ENCODE results near the gene CALCOCO1. TPM values are rescaled to one million over a fixed set of nuclear protein-coding genes. Genes with fewer than 3 reads are reported as not detected.

CALCOCO1 gene
- total and polyA plus RNA-seq, 9 donors: 52.2 to 202 (median 142) TPM

DNA sequence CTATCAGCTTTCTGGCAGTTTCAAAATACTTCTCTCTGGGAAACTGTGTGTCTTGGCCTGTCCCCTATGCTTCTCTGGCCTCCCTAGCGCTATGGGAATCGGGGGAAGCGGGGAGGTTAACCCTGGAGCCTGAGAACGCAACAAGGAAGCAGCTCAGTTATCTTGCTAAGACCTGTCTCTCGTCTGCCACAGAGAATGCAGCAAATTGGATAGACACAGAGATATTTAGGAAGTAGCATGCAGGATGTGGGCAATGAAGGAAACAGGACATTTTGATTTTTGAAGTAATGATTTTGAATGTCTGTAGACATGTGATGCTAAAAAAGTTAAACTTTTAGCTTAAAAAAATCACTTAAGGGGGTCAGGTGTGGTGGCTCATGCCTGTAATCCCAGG is 6.6 kb upstream of the CALCOCO1 start:
- Histone ChIP-seq H3K27ac (no peak overlapping the region), H3K9me3 (no peaks in the 10 kb centered on the region), H3K4me3 (no peak overlapping the region), H3K4me1 (ENCODE audit: insufficient read depth) (no peaks in the 10 kb centered on the region), H3K27me3 (no peaks in the 10 kb centered on the region), H3K36me3 (no peaks in the 10 kb centered on the region)
- no peak for DNase-seq
- 51 to 57% (median 56%) methylated on average over 5 of the region's 5 CpGs for WGBS, 3 donors
- intact Hi-C loops (cut with DNase I): no loop called here
- no peak for TF ChIP-seq POLR2A (IDR thresholded peaks at IDR 0.05)
- TF ChIP-seq, protein P1, sequence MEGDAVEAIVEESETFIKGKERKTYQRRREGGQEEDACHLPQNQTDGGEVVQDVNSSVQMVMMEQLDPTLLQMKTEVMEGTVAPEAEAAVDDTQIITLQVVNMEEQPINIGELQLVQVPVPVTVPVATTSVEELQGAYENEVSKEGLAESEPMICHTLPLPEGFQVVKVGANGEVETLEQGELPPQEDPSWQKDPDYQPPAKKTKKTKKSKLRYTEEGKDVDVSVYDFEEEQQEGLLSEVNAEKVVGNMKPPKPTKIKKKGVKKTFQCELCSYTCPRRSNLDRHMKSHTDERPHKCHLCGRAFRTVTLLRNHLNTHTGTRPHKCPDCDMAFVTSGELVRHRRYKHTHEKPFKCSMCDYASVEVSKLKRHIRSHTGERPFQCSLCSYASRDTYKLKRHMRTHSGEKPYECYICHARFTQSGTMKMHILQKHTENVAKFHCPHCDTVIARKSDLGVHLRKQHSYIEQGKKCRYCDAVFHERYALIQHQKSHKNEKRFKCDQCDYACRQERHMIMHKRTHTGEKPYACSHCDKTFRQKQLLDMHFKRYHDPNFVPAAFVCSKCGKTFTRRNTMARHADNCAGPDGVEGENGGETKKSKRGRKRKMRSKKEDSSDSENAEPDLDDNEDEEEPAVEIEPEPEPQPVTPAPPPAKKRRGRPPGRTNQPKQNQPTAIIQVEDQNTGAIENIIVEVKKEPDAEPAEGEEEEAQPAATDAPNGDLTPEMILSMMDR (IDR thresholded peaks at IDR 0.05): no peak
- TF ChIP-seq EP300 (IDR thresholded peaks at IDR 0.05): no peak

DNA sequence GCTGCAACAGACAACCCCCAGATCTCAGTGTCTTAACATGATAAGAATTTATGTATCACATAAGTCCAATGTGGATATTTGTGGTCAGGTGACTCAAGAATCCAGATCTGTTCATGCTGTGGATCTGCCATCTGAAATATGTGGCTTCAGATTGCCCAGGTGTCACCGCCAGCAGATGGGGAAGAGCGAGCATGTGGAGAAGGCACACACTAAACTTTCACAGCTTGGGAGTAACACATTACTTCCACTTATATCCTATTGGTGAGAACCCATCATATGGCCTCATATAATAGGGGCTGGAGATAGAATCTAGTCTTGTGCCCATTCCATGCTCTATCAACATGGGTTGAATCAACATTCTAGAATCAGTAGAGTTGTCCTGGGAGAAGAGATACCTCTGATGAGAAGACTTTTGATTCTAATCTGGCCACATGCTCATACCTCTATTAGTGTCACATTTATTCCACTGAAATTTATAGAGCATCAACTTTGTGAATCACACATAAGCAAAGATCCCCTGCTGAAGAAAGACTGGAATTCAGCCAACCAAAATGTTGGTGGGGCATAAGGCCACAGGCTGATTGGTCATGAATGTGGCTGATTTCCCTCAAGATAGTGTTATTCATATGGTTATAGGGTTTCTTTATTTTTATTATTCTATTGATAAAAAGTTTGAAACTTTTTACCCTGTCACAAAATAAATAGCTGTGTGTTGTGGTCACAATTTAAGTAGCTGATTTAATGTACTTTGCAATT is 6.0 kb upstream of the CALCOCO1 start:
- Histone ChIP-seq H3K36me3 (no peaks in the 10 kb centered on the region), H3K27ac (no peak overlapping the region), H3K4me1 (ENCODE audit: insufficient read depth) (no peaks in the 10 kb centered on the region), H3K4me3 (no peak overlapping the region), H3K9me3 (no peaks in the 10 kb centered on the region), H3K27me3 (no peaks in the 10 kb centered on the region)
- 87 to 95% (median 89%) methylated on average over 2 of the region's 2 CpGs for WGBS, 3 donors
- intact Hi-C loops (cut with DNase I): no loop called here
- TF ChIP-seq EP300 (IDR thresholded peaks at IDR 0.05): no peak
- no peak for TF ChIP-seq POLR2A (IDR thresholded peaks at IDR 0.05)
- TF ChIP-seq, protein P1 (IDR thresholded peaks at IDR 0.05): no peak
- DNase-seq: no peak

DNA sequence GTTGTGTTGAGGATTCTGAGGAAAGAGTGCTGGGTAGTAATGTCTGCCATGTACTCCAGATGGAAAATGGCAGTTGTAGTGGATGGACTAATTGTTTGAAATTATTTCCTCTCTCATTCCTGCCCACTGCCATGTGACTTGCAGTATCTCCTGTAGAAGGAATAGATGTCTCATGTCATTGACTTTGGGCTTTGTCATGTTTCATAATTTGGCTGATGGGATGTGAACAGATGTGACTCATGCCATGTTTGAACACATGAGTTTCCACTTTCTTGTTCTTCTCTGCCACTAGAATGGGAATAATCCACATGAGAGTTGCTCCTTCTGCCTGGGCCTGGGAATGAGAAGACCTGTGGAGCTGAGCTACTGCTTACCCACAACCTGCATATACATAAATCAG is 2.4 kb upstream of the CALCOCO1 start:
- TF ChIP-seq POLR2A (IDR thresholded peaks at IDR 0.05) (no peak), EP300 (IDR thresholded peaks at IDR 0.05) (no peak)
- TF ChIP-seq, protein P1 (IDR thresholded peaks at IDR 0.05): no peak
- Histone ChIP-seq H3K4me1 (ENCODE audit: insufficient read depth) (peaks cover 10% of the 10 kb centered on the region), H3K36me3 (no peaks in the 10 kb centered on the region), H3K9me3 (no peaks in the 10 kb centered on the region), H3K27ac (no peak overlapping the region), H3K4me3 (no peak overlapping the region), H3K27me3 (no peaks in the 10 kb centered on the region)
- intact Hi-C loops (cut with DNase I): no loop called here
- no peak for DNase-seq

DNA sequence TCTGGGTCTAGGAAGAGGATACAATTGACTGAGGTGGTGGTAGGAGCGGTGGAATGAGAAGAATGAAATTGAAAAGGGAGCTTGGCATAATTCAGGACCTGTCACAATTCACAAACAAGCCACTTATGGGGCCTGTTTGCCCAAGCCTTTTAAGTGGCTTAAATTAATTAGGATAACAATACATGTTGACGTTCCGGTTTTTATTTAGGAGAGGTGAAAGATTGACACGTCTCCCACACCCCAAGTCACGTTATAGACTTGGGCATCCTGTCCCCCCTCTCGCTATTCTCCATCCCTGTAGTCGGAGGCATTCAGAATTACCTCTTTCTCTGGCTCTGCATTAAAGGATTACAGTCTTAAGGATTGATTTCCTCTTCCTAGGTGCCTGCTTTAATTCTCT is 954 bp upstream of the CALCOCO1 start:
- 52 to 57% (median 54%) methylated on average over 7 of the region's 7 CpGs for WGBS, 3 donors
- Histone ChIP-seq H3K36me3 (no peaks in the 10 kb centered on the region), H3K4me3 (no peak overlapping the region), H3K27ac (peak overlapping the region in 1 of 2 donors; percentile 63), H3K4me1 (ENCODE audit: insufficient read depth) (peaks cover 10% of the 10 kb centered on the region), H3K27me3 (no peaks in the 10 kb centered on the region), H3K9me3 (no peaks in the 10 kb centered on the region)
- intact Hi-C loops (cut with DNase I): no loop called here
- TF ChIP-seq POLR2A (IDR thresholded peaks at IDR 0.05) (no peak), EP300 (IDR thresholded peaks at IDR 0.05) (no peak)
- TF ChIP-seq, protein P1 (IDR thresholded peaks at IDR 0.05): no peak
- no peak for DNase-seq
